ENCODE measurements around the gene NXPE3.

DNA sequence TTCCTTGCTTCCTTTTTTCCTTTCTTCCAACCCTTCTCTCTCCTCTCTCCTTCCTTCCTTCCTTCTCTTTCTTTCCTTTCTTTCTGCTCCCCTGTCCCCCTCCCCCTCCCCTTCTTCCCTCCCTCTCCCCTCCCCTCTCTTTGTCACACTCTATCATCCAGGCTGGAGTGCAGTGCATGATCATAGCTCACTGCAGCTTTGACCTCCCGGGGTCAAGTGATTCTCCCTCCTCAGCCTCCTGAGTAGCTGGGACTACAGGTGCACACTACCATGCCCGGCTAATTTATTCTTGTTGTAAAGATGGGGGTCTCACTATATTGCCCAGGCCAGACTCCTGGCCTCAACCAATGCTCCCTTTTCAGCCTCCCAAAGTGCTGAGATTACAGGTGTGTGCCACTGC lies 89.0 kb downstream of the NXPE3 start:
- TF ChIP-seq, protein P1, sequence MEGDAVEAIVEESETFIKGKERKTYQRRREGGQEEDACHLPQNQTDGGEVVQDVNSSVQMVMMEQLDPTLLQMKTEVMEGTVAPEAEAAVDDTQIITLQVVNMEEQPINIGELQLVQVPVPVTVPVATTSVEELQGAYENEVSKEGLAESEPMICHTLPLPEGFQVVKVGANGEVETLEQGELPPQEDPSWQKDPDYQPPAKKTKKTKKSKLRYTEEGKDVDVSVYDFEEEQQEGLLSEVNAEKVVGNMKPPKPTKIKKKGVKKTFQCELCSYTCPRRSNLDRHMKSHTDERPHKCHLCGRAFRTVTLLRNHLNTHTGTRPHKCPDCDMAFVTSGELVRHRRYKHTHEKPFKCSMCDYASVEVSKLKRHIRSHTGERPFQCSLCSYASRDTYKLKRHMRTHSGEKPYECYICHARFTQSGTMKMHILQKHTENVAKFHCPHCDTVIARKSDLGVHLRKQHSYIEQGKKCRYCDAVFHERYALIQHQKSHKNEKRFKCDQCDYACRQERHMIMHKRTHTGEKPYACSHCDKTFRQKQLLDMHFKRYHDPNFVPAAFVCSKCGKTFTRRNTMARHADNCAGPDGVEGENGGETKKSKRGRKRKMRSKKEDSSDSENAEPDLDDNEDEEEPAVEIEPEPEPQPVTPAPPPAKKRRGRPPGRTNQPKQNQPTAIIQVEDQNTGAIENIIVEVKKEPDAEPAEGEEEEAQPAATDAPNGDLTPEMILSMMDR (IDR thresholded peaks at IDR 0.05 in 2 of 3, conservative IDR thresholded peaks at IDR 0.05 in 1 of 3; ENCODE audit: insufficient read depth in 2 of 3, low read depth in 1 of 3, low read length in 3 of 3): no peak
- TF ChIP-seq ZNF239 (CRISPR knock-in tag; IDR thresholded peaks at IDR 0.05) (no peak), ZNF121 (CRISPR knock-in tag; conservative IDR thresholded peaks at IDR 0.05) (no peak)

Measured in K562 (cell line).